ENCODE measurements around the gene JARID2.

JARID2 gene

DNA sequence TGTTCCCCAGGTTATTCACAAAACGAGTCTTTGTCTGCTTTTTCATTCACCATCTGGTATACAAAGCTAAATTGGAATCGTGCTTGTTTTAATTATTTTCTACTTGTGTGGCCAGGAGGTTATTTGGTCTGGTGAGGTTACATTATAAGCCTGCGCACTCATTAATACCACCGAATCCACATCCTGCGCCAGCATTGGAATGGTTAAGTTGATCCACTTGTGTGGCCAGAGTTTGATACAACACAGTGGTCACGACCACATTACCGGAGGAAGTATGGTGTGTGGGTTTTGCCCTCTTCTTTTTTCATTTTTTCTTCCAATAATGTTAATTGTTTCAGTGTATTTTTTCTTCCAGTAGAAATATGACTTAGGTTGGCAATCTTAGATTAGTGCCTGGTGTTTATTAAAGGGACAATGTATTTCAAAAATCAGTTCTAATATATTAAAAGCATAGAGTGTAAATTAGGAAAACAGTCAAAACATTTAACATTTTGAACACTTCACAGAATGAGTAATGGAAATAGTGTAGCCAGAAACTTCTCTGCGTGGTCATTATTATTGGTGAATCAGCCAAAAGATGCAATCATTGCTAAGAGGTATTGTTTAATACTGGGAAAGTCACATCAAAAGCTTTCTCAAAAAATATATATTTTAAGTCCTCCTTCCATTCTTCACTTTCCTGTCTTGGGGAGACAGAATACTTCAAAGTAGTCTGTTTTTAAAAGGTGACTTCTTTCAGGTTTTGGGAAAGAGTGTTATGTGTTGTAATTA is 84.5 kb downstream of the JARID2 start:
- Histone ChIP-seq H3K27ac (ENCODE audit: low read depth, low read length) (no peak overlapping the region), H3K9me3 (ENCODE audit: control insufficient read depth in 5 of 5, low read length in 5 of 5) (no peaks in the 10 kb centered on the region)

DNA sequence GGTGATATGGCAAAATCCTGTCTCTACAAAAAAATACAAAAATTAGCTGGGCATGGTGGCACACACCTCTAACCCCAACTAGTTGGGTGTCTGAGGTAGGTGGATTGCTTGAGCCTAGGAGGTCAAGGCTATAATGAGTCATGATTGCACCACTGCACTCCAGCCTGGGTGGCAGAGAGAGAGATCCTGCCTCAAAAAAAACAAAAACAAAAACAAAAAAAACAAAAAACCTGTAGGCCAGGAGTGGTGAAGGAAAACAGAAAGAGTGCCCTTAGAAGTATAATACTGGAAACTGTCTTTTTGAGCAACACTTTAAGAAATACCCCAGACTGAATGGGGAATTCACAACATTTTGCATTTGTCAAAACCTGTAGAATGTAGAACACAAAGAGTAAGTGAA is 85.3 kb downstream of the JARID2 start:
- H3K4me3 ChIP-seq (ENCODE audit: low read depth in 1 of 5, low read length in 5 of 5), result no peak overlapping the region
- H3K27ac ChIP-seq (ENCODE audit: low read depth, low read length), result no peak overlapping the region
- H3K27me3 ChIP-seq (ENCODE audit: control insufficient read depth in 5 of 5, insufficient read depth in 4 of 5, low read length in 5 of 5), result no peaks in the 10 kb centered on the region
- H3K9ac ChIP-seq (ENCODE audit: low read length in 5 of 5), result no peak overlapping the region
- no peaks in the 10 kb centered on the region for H3K9me3 ChIP-seq (ENCODE audit: control insufficient read depth in 5 of 5, low read length in 5 of 5)
- H3K4me1 ChIP-seq (ENCODE audit: control insufficient read depth in 5 of 5, insufficient read depth in 5 of 5, low read length in 5 of 5), result peaks cover 0 to 37% (median 22%) of the 10 kb centered on the region in 5 donors
- no peaks in the 10 kb centered on the region for H3K36me3 ChIP-seq (ENCODE audit: control insufficient read depth in 5 of 5, insufficient read depth in 5 of 5, low read length in 5 of 5)

More for the DNA sequence above, 84.5 kb downstream of the JARID2 start:
- no peak overlapping the region for H3K4me3 ChIP-seq (ENCODE audit: low read depth in 1 of 5, low read length in 5 of 5)
- no peaks in the 10 kb centered on the region for H3K36me3 ChIP-seq (ENCODE audit: control insufficient read depth in 5 of 5, insufficient read depth in 5 of 5, low read length in 5 of 5)
- H3K9ac ChIP-seq (ENCODE audit: low read length in 5 of 5), result no peak overlapping the region
- H3K4me1 ChIP-seq (ENCODE audit: control insufficient read depth in 5 of 5, insufficient read depth in 5 of 5, low read length in 5 of 5), result peaks cover 0 to 37% (median 22%) of the 10 kb centered on the region in 5 donors
- H3K27me3 ChIP-seq (ENCODE audit: control insufficient read depth in 5 of 5, insufficient read depth in 4 of 5, low read length in 5 of 5), result no peaks in the 10 kb centered on the region

DNA sequence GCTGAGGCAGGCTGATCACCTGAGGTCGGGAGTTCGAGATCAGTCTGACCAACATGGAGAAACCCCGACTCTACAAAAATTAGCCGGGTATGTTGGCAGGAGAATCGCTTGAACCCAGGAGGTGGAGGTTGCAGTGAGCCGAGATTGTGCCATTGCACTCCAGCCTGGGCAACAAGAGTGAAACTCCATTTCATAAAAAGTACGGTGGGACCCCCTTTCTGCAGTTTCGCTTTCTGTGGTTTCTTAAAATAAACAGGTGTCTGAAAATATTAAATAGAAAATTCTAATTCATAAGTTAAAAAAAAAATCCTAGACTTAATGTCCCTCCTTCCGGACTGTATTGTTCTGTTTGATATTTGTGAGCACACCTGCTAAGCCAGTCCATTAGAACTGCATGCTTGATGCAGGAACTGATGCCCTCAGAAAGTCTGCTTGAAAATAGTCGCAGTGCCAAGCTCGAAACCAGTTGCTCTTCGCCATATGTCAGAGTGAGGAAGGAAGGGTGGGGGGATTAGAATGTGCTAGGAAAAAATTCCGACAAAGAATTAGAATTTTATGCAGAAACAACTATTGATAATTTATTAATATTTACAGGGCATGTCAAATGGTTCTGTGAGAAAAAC is 85.9 kb downstream of the JARID2 start:
- H3K4me3 ChIP-seq (ENCODE audit: low read depth in 1 of 5, low read length in 5 of 5), result no peak overlapping the region
- H3K9me3 ChIP-seq (ENCODE audit: control insufficient read depth in 5 of 5, low read length in 5 of 5), result no peaks in the 10 kb centered on the region
- no peaks in the 10 kb centered on the region for H3K36me3 ChIP-seq (ENCODE audit: control insufficient read depth in 5 of 5, insufficient read depth in 5 of 5, low read length in 5 of 5)
- H3K27me3 ChIP-seq (ENCODE audit: control insufficient read depth in 5 of 5, insufficient read depth in 4 of 5, low read length in 5 of 5), result no peaks in the 10 kb centered on the region
- H3K27ac ChIP-seq (ENCODE audit: low read depth, low read length), result no peak overlapping the region
- H3K9ac ChIP-seq (ENCODE audit: low read length in 5 of 5), result no peak overlapping the region
- peaks cover 0 to 36% (median 22%) of the 10 kb centered on the region in 5 donors for H3K4me1 ChIP-seq (ENCODE audit: control insufficient read depth in 5 of 5, insufficient read depth in 5 of 5, low read length in 5 of 5)

GRCh38 chr6:15332446-15332845 is 86.6 kb downstream of the JARID2 start:
- peaks cover 0 to 33% (median 22%) of the 10 kb centered on the region in 5 donors for H3K4me1 ChIP-seq (ENCODE audit: control insufficient read depth in 5 of 5, insufficient read depth in 5 of 5, low read length in 5 of 5)
- H3K9ac ChIP-seq (ENCODE audit: low read length in 5 of 5), result no peak overlapping the region
- no peak overlapping the region for H3K4me3 ChIP-seq (ENCODE audit: low read depth in 1 of 5, low read length in 5 of 5)
- H3K27ac ChIP-seq (ENCODE audit: low read depth, low read length), result no peak overlapping the region
- H3K9me3 ChIP-seq (ENCODE audit: control insufficient read depth in 5 of 5, low read length in 5 of 5), result no peaks in the 10 kb centered on the region
- no peaks in the 10 kb centered on the region for H3K36me3 ChIP-seq (ENCODE audit: control insufficient read depth in 5 of 5, insufficient read depth in 5 of 5, low read length in 5 of 5)
- H3K27me3 ChIP-seq (ENCODE audit: control insufficient read depth in 5 of 5, insufficient read depth in 4 of 5, low read length in 5 of 5), result no peaks in the 10 kb centered on the region

DNA sequence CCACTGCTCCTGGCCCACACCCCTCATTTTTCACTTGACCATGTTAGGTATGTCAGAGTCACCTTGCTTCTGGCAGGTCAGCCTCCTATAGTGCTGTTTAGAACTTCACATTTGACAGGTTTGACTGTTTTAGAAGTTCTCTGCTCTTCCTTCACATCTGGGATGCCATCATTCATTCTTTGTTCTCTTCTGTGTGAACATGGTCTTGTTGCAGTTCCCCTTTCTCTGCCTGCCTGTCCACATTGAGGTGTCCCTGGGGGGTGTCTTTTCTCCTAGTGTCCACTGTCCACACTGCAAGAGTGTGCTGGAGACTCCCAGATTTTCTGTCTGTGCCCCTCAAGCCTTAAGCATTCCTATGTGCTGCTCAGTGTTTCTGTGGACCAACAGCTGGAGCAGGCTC is 89.5 kb downstream of the JARID2 start:
- H3K9me3 ChIP-seq (ENCODE audit: control insufficient read depth in 5 of 5, low read length in 5 of 5), result no peaks in the 10 kb centered on the region
- H3K27ac ChIP-seq (ENCODE audit: low read depth, low read length), result no peak overlapping the region
- H3K36me3 ChIP-seq (ENCODE audit: control insufficient read depth in 5 of 5, insufficient read depth in 5 of 5, low read length in 5 of 5), result no peaks in the 10 kb centered on the region
- no peak overlapping the region for H3K9ac ChIP-seq (ENCODE audit: low read length in 5 of 5)
- H3K4me3 ChIP-seq (ENCODE audit: low read depth in 1 of 5, low read length in 5 of 5), result no peak overlapping the region
- H3K4me1 ChIP-seq (ENCODE audit: control insufficient read depth in 5 of 5, insufficient read depth in 5 of 5, low read length in 5 of 5), result peaks cover 0 to 31% (median 12%) of the 10 kb centered on the region in 5 donors
- no peaks in the 10 kb centered on the region for H3K27me3 ChIP-seq (ENCODE audit: control insufficient read depth in 5 of 5, insufficient read depth in 4 of 5, low read length in 5 of 5)

DNA sequence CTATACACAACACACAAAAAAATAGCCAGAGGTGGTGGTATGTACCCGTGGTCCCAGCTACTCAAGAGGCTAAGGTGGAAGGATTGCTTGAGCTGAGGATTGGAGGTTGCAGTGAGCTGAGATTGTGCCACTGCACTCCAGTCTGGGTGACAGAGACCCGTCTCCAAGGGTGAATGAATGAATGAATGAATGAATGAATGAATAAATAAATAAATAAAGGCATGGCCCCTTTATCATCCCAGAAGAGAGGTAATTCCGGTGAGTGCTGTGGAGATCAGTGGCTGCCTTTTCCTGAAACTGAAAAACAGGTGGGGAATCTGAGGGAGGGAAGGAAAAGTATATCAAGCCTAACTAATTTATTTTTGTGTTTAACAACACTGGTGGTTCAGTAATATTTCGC is 90.0 kb downstream of the JARID2 start:
- no peak overlapping the region for H3K27ac ChIP-seq (ENCODE audit: low read depth, low read length)
- no peaks in the 10 kb centered on the region for H3K36me3 ChIP-seq (ENCODE audit: control insufficient read depth in 5 of 5, insufficient read depth in 5 of 5, low read length in 5 of 5)
- H3K27me3 ChIP-seq (ENCODE audit: control insufficient read depth in 5 of 5, insufficient read depth in 4 of 5, low read length in 5 of 5), result no peaks in the 10 kb centered on the region
- no peak overlapping the region for H3K9ac ChIP-seq (ENCODE audit: low read length in 5 of 5)
- peaks cover 0 to 31% (median 7%) of the 10 kb centered on the region in 5 donors for H3K4me1 ChIP-seq (ENCODE audit: control insufficient read depth in 5 of 5, insufficient read depth in 5 of 5, low read length in 5 of 5)
- H3K9me3 ChIP-seq (ENCODE audit: control insufficient read depth in 5 of 5, low read length in 5 of 5), result no peaks in the 10 kb centered on the region
- no peak overlapping the region for H3K4me3 ChIP-seq (ENCODE audit: low read depth in 1 of 5, low read length in 5 of 5)

GRCh38 chr6:15336900-15337560 is 91.2 kb downstream of the JARID2 start:
- Histone ChIP-seq H3K4me1 (ENCODE audit: control insufficient read depth in 5 of 5, insufficient read depth in 5 of 5, low read length in 5 of 5) (peaks cover 0 to 26% (median 4%) of the 10 kb centered on the region in 5 donors), H3K27ac (ENCODE audit: low read depth, low read length) (no peak overlapping the region), H3K36me3 (ENCODE audit: control insufficient read depth in 5 of 5, insufficient read depth in 5 of 5, low read length in 5 of 5) (no peaks in the 10 kb centered on the region), H3K9ac (ENCODE audit: low read length in 5 of 5) (no peak overlapping the region), H3K9me3 (ENCODE audit: control insufficient read depth in 5 of 5, low read length in 5 of 5) (no peaks in the 10 kb centered on the region), H3K4me3 (ENCODE audit: low read depth in 1 of 5, low read length in 5 of 5) (no peak overlapping the region), H3K27me3 (ENCODE audit: control insufficient read depth in 5 of 5, insufficient read depth in 4 of 5, low read length in 5 of 5) (no peaks in the 10 kb centered on the region)

DNA sequence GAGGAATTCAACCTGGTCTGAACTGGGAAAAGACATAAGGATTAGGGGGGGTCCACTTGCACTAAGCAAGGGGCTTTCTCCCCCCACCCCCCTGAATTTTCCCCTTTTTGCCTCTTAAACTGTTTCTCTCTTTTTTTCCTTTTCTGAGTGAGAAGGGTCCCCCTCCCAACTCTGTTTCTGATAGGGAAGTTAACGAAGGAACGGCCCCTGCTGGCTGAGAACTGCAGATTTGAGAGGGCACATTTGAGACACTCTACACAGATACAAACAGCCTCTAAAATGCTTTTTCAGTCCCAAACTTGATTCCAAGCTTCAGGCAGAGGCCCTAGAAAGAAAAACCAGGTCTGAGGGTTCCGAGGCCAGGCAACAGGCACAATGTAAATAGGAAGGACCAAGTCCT is 91.7 kb downstream of the JARID2 start:
- Histone ChIP-seq H3K4me1 (ENCODE audit: control insufficient read depth in 5 of 5, insufficient read depth in 5 of 5, low read length in 5 of 5) (peaks cover 0 to 26% (median 4%) of the 10 kb centered on the region in 5 donors), H3K36me3 (ENCODE audit: control insufficient read depth in 5 of 5, insufficient read depth in 5 of 5, low read length in 5 of 5) (no peaks in the 10 kb centered on the region), H3K9ac (ENCODE audit: low read length in 5 of 5) (no peak overlapping the region), H3K27me3 (ENCODE audit: control insufficient read depth in 5 of 5, insufficient read depth in 4 of 5, low read length in 5 of 5) (no peaks in the 10 kb centered on the region), H3K9me3 (ENCODE audit: control insufficient read depth in 5 of 5, low read length in 5 of 5) (no peaks in the 10 kb centered on the region), H3K27ac (ENCODE audit: low read depth, low read length) (no peak overlapping the region), H3K4me3 (ENCODE audit: low read depth in 1 of 5, low read length in 5 of 5) (no peak overlapping the region)

DNA sequence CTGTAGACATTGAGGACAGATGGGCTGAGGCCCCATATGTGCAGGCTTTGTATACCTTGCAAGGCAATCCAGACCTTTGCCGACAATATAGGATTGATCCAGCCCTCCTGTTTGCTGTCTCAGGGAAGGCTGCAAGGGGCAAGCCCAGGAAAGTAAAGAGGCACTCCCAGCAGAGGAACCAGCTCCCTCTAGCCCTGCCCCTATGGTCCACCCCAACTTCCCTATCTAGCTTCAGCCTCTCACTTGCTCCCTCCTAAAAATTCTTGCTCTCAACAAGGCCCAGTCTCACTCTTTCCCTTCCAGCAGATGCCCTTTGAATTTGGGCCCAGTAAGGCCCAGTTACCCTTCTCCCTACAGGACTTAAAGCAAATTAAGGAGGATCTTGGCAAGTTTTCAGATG is 92.6 kb downstream of the JARID2 start:
- no peaks in the 10 kb centered on the region for H3K27me3 ChIP-seq (ENCODE audit: control insufficient read depth in 5 of 5, insufficient read depth in 4 of 5, low read length in 5 of 5)
- no peaks in the 10 kb centered on the region for H3K9me3 ChIP-seq (ENCODE audit: control insufficient read depth in 5 of 5, low read length in 5 of 5)
- H3K4me3 ChIP-seq (ENCODE audit: low read depth in 1 of 5, low read length in 5 of 5), result no peak overlapping the region
- no peak overlapping the region for H3K27ac ChIP-seq (ENCODE audit: low read depth, low read length)
- no peak overlapping the region for H3K9ac ChIP-seq (ENCODE audit: low read length in 5 of 5)
- no peaks in the 10 kb centered on the region for H3K36me3 ChIP-seq (ENCODE audit: control insufficient read depth in 5 of 5, insufficient read depth in 5 of 5, low read length in 5 of 5)
- H3K4me1 ChIP-seq (ENCODE audit: control insufficient read depth in 5 of 5, insufficient read depth in 5 of 5, low read length in 5 of 5), result peaks cover 0 to 26% (median 4%) of the 10 kb centered on the region in 5 donors

DNA sequence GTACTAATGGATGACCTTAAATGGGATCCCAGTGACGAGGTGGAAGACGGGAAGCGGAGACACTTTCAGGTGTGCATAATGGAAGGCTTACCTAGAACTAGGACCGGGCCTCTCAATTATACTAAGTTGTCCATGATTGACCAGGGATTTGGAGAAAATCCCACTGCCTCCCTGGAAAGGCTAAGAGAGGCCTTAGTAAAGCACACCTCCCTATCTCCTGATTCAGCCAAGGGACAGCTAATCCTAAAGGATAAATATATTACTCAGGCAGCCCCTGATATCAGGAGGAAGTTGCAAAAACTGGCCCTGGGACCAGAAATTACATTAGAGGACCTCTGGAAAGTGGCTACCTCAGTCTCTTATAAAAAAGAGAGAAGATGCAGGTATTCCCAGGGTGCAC is 93.2 kb downstream of the JARID2 start:
- no peak overlapping the region for H3K9ac ChIP-seq (ENCODE audit: low read length in 5 of 5)
- no peaks in the 10 kb centered on the region for H3K36me3 ChIP-seq (ENCODE audit: control insufficient read depth in 5 of 5, insufficient read depth in 5 of 5, low read length in 5 of 5)
- H3K4me3 ChIP-seq (ENCODE audit: low read depth in 1 of 5, low read length in 5 of 5), result no peak overlapping the region
- no peaks in the 10 kb centered on the region for H3K27me3 ChIP-seq (ENCODE audit: control insufficient read depth in 5 of 5, insufficient read depth in 4 of 5, low read length in 5 of 5)
- H3K27ac ChIP-seq (ENCODE audit: low read depth, low read length), result no peak overlapping the region
- H3K4me1 ChIP-seq (ENCODE audit: control insufficient read depth in 5 of 5, insufficient read depth in 5 of 5, low read length in 5 of 5), result peaks cover 0 to 26% (median 4%) of the 10 kb centered on the region in 5 donors
- H3K9me3 ChIP-seq (ENCODE audit: control insufficient read depth in 5 of 5, low read length in 5 of 5), result no peaks in the 10 kb centered on the region
